ENCODE data around the gene GLDC.
"Not testable (repeated sequence)": the region's sequence is repeated elsewhere in the genome, so short reads cannot be mapped to it uniquely, and the experiment has no call there.

The GLDC gene

DNA sequence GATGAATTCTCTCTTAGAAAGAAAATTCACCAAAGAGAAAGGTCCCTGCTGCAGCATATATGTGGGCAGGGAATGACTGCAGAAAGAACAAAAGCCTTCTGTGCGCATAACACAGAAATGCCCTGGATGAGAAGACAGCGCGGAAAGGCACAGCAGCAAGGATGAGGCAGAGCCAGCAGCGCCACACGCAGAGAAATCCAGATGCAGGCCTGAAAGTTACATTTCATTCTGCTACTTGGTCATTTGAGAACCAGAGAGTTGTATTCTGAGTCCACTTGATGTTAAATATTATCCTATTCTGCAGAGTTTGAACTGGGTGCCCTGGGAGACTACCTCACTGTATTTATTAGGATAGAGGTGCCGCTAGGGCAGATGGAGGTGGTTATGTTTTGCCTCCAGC, 68.5 kb downstream of the GLDC start:
- in situ Hi-C loops (cut with HindIII; ENCODE audit: low sequenced_read_pairs), result no loop called here

- in situ Hi-C loops (cut with HindIII; ENCODE audit: low sequenced_read_pairs), result no loop called here
Observed at GRCh38 chr9:6575324-6576034, 70.0 kb downstream of the GLDC start.

DNA sequence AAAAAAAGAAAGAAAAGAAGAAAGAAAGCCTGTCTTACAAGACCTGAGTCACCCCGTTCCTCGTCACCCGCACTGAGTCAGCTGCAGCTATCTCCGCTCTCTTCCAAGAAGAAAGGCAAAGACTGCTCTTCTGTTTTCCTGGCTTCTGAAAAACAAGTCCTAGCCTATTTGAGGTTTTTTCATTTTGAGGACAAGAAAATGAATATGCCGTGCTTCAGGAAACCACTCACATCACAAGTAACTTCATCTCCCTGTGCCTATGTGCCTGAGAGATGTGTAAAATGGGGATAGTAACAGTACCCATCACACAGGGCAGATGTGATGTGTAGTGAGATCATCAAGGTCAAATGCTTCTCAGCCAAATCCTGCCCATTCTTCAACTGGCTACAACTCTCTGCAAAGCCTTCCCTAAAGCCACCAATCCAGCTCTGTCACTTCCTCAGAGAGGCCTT, 78.4 kb downstream of the GLDC start:
- in situ Hi-C loops (cut with HindIII; ENCODE audit: low sequenced_read_pairs), result no loop called here

- in situ Hi-C loops (cut with HindIII; ENCODE audit: low sequenced_read_pairs), result no loop called here
Observed at GRCh38 chr9:6566409-6567139, 79.0 kb downstream of the GLDC start.

GRCh38 chr9:6565312-6565711, 80.2 kb downstream of the GLDC start:
- in situ Hi-C loops (cut with HindIII; ENCODE audit: low sequenced_read_pairs), result no loop called here

- in situ Hi-C loops (cut with HindIII; ENCODE audit: low sequenced_read_pairs), result no loop called here
Observed at GRCh38 chr9:6564868-6565267, 80.7 kb downstream of the GLDC start.

DNA sequence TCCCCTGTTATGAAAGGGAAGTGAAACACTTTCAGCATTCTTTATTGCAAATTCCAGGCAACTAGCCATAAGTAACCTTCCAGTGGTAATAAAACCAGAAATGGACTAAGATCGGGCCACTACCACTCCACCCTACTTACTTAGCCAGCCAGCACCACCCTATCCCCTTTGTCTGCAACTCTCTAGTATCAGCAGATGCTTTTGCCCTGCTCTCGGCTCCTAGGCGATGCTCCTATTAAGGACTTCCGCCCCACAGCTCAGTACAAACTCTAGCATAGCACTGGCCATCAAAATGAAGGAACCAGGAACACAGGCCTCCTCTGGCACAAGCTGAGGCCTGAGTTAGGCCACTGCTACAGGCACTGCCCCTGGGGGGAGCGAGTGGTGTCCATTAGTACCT, 81.2 kb downstream of the GLDC start:
- in situ Hi-C loops (cut with HindIII; ENCODE audit: low sequenced_read_pairs), result no loop called here

GRCh38 chr9:6562871-6563430, 82.6 kb downstream of the GLDC start:
- in situ Hi-C loops (cut with HindIII; ENCODE audit: low sequenced_read_pairs), result no loop called here

- in situ Hi-C loops (cut with HindIII; ENCODE audit: low sequenced_read_pairs), result no loop called here
Observed at GRCh38 chr9:6562201-6562600, 83.3 kb downstream of the GLDC start.

DNA sequence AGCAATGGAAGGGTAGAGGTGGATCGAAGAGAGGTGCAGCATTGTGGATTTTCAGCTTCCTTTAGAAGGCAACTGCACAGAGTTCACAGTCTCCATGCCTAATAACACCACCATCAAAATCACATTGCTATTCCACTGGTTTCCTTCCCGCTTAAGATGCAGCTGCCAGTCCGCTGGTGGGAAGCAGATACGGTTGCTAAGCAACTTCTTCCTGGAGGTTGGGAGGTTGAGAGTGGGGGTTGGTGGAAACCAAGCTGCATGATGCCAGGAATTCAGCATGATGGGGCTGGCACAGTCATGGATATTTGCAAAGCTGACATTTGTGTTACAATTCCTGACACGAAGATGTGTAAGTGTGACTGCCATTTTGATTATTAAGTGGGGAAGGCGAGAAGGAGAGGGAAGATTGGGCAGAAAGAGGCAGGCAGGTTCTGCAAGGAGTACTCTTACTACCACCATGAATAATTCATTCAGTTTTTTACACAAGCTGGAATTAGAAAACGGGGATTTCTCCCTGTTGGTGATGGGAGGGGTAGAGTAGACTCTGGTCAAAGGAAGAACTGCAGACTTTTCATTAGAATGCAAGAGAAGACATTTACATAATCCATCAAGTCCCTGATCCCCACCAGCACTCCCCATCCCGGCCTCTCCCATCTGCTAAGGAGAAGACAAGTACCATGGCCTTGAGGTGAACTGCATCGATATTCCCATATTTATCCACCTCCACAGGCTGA, 87.5 kb downstream of the GLDC start:
- in situ Hi-C loops (cut with HindIII; ENCODE audit: low sequenced_read_pairs), result no loop called here

- in situ Hi-C loops (cut with HindIII; ENCODE audit: low sequenced_read_pairs), result no loop called here
Observed at GRCh38 chr9:6553866-6554265, 91.7 kb downstream of the GLDC start.

DNA sequence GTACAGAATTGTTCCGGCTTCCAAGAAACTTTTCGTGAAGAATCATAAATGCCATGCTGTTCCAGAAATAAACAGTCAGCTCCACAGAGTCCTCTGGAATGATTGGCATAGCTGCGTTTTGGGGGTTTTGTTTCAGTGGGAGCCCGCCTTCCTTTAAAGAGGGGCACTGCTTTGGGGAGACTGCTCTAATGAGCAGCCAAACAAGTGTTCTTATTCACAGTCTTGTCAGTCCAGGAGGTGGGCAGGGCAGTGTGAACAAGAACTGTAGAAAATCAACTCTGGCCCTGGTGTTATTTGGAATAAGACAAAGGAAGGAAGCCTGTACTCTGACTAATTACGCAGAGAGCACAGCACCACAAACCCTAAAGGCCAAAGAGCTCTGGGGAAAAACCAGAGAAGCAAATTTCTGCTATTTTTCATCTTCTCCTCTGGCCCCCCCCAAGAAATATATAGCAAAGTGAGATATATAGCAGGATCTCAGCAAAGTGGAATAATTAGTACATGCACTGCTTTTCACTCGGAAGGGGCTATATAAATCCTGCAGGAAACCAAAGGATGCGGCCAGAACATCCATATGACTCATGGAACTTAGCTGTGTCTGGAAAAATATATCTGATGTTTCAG, 92.9 kb downstream of the GLDC start:
- in situ Hi-C loops (cut with HindIII; ENCODE audit: low sequenced_read_pairs), result no loop called here

DNA sequence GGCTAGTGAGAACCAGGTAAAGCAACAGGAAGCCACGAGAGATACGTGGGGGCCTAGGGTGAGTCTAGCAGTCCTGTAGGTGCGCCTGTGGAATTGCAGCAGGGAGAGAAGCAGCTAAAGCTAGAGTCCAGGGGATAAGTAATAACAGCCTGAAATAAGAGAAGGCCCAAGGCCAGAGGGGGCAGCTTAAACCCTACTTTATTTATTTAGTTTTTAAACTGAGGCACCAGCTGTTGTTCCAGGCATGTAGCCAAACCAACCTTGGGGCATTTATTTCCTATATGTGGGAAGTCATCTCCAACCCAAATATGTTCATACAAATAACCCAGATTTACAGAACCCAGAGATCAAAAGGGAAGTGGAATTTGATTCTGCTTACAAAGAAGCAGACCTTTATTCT, 93.5 kb downstream of the GLDC start:
- in situ Hi-C loops (cut with HindIII; ENCODE audit: low sequenced_read_pairs), result no loop called here

DNA sequence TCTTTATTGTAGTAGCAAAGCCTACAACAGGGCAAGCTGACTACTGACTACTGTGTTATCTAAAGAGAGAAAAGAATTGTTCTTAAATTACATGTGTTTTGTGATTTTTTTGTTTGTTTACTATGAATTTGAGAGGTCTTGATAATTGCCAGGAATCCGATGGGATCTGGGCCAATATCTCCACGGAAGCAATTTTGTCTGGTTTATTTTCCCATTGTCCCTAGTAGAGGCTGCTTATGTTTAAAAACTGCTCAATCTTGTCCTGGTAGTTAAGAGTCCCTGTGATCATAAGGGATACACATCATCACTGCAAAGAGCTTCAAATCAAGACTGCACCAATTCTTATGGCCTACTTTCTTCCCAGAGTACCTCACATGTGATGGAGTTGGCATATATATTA, 94.4 kb downstream of the GLDC start:
- in situ Hi-C loops (cut with HindIII; ENCODE audit: low sequenced_read_pairs), result no loop called here

- in situ Hi-C loops (cut with HindIII; ENCODE audit: low sequenced_read_pairs), result no loop called here
Observed at GRCh38 chr9:6549106-6549800, 96.3 kb downstream of the GLDC start.

DNA sequence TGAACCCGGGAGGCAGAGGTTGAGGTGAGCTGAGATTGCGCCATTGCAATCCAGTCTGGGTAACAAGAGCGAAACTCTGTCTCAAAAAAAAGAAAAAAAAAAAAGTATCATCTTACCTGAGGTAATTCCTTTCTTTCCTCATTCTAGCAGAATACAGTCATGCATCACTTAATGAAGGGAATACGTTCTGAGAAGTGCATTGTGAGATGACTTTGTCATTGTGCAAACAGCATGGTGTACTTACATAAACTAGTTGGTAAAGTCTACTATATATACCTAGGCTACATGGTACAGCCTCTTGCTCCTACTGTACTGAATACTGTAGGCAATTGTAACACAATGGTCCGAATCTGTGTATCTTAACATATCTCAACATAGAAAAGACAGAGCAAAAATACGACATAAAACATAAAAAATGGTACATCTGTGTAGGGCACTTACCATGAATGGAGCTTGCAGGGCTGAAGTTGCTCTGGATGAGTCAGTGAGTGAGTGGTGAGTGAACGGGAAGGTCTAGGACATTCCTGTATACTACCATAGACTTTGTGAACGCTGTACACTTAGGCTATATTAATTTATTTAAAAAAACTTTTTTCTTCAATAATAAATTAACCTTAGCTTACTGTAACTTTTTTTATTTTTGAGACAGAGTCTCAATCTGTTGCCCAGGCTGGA, 100.4 kb downstream of the GLDC start:
- in situ Hi-C loops (cut with HindIII; ENCODE audit: low sequenced_read_pairs), result no loop called here

- in situ Hi-C loops (cut with HindIII; ENCODE audit: low sequenced_read_pairs), result no loop called here
Observed at GRCh38 chr9:6543204-6543603, 102.3 kb downstream of the GLDC start.

- in situ Hi-C loops (cut with HindIII; ENCODE audit: low sequenced_read_pairs), result not testable (repeated sequence)
Observed at GRCh38 chr9:6542617-6543016, 102.9 kb downstream of the GLDC start.

GRCh38 chr9:6538666-6539071, 106.9 kb downstream of the GLDC start:
- in situ Hi-C loops (cut with HindIII; ENCODE audit: low sequenced_read_pairs), result no loop called here

GRCh38 chr9:6535594-6535993, 109.9 kb downstream of the GLDC start:
- in situ Hi-C loops (cut with HindIII; ENCODE audit: low sequenced_read_pairs), result no loop called here
